Testis (tissue), 2 donors: ENCODE measurements around the gene PLCD3.

Source experiments
- CTCF ChIP-seq, 3 experiments: fragments of 450-650 bp in 2 of 3; fragments of 200-600 bp in 1 of 3; sonication (generic) in 1 of 3; IDR thresholded peaks; one replicate each; pipeline ENCODE4 v1.5.1; 2016 to 2019; ENCODE audit warnings: antibody characterized with exemption in 3 of 3, mild to moderate bottlenecking in 2 of 3, moderate library complexity in 1 of 3
- POLR2A ChIP-seq: fragments of 450-650 bp; IDR thresholded peaks from one replicate; pipeline ENCODE4 v1.6.1; 2017; ENCODE audit warnings: antibody characterized with exemption, mild to moderate bottlenecking, moderate library complexity

DNA sequence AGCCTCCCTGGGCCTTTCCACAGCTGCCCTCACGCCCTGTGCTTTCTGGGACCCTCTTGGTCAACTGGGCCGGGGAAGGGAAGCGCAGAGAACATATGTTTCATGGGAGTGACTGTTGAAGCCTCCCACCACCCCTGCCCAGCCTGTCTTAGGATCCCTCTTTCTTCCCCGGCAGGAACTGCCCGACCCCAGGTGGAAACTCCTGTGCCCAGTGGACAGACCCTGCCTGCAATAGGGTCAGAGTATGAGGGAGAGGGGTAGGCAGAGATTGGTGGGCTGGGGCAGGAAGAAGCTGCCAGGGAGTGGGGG, 39.9 kb upstream of the PLCD3 start:
- TF ChIP-seq POLR2A: no peak
- TF ChIP-seq CTCF (IDR thresholded peaks at IDR 0.05): no peak
